ENCODE results near the gene DCDC2C.

DCDC2C gene

DNA sequence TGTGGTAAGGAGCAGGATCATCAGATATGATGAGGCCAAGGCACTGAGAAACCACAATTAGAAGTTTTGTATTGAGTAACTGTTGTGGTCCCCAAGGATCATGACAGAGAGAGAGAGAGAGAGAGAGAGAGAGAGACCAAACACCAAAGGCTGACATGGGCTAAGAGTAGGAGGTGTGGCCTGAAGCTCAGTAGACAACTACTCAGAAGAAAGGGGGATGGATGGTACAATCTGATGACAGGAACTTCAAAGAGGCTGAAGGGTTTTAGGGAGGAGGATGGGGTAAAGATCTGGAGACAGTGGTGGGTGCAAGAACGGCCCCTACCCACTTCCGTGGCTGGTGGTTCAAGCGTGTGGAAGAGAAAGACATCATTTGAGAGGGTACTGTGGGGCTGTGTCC lies 135.0 kb downstream of the DCDC2C start:
- H3K4me3 ChIP-seq (ENCODE audit: low read depth in 1 of 5, low read length in 5 of 5): no peak overlapping the region
- H3K27me3 ChIP-seq (ENCODE audit: control insufficient read depth in 5 of 5, insufficient read depth in 4 of 5, low read length in 5 of 5): no peaks in the 10 kb centered on the region
- no peak overlapping the region for H3K27ac ChIP-seq (ENCODE audit: low read depth, low read length)
- no peaks in the 10 kb centered on the region for H3K36me3 ChIP-seq (ENCODE audit: control insufficient read depth in 5 of 5, insufficient read depth in 5 of 5, low read length in 5 of 5)
- no peak overlapping the region for H3K9ac ChIP-seq (ENCODE audit: low read length in 5 of 5)
- peaks cover 0 to 20% (median 10%) of the 10 kb centered on the region in 5 donors for H3K4me1 ChIP-seq (ENCODE audit: control insufficient read depth in 5 of 5, insufficient read depth in 5 of 5, low read length in 5 of 5)
- peaks cover 0 to 10% (median 0%) of the 10 kb centered on the region in 5 donors for H3K9me3 ChIP-seq (ENCODE audit: control insufficient read depth in 5 of 5, low read length in 5 of 5)

- peak overlapping the region in 2 of 5 donors; percentile 13 to 21 for H3K9ac ChIP-seq (ENCODE audit: low read length in 5 of 5)
- H3K27me3 ChIP-seq (ENCODE audit: control insufficient read depth in 5 of 5, insufficient read depth in 4 of 5, low read length in 5 of 5): no peaks in the 10 kb centered on the region
- peak overlapping the region; percentile 62 for H3K27ac ChIP-seq (ENCODE audit: low read depth, low read length)
- H3K4me3 ChIP-seq (ENCODE audit: low read depth in 1 of 5, low read length in 5 of 5): peak overlapping the region in 1 of 5 donors; percentile 41
- peaks cover 0 to 11% (median 0%) of the 10 kb centered on the region in 5 donors for H3K9me3 ChIP-seq (ENCODE audit: control insufficient read depth in 5 of 5, low read length in 5 of 5)
- H3K4me1 ChIP-seq (ENCODE audit: control insufficient read depth in 5 of 5, insufficient read depth in 5 of 5, low read length in 5 of 5): peaks cover 0 to 20% (median 10%) of the 10 kb centered on the region in 5 donors
- no peaks in the 10 kb centered on the region for H3K36me3 ChIP-seq (ENCODE audit: control insufficient read depth in 5 of 5, insufficient read depth in 5 of 5, low read length in 5 of 5)
Observed at GRCh38 chr2:3839476-3839875, 136.1 kb downstream of the DCDC2C start.

- H3K4me3 ChIP-seq (ENCODE audit: low read depth in 1 of 5, low read length in 5 of 5): no peak overlapping the region
- peaks cover 0 to 11% (median 0%) of the 10 kb centered on the region in 5 donors for H3K9me3 ChIP-seq (ENCODE audit: control insufficient read depth in 5 of 5, low read length in 5 of 5)
- no peaks in the 10 kb centered on the region for H3K36me3 ChIP-seq (ENCODE audit: control insufficient read depth in 5 of 5, insufficient read depth in 5 of 5, low read length in 5 of 5)
- H3K27ac ChIP-seq (ENCODE audit: low read depth, low read length): no peak overlapping the region
- no peaks in the 10 kb centered on the region for H3K27me3 ChIP-seq (ENCODE audit: control insufficient read depth in 5 of 5, insufficient read depth in 4 of 5, low read length in 5 of 5)
- H3K9ac ChIP-seq (ENCODE audit: low read length in 5 of 5): no peak overlapping the region
- peaks cover 0 to 20% (median 10%) of the 10 kb centered on the region in 5 donors for H3K4me1 ChIP-seq (ENCODE audit: control insufficient read depth in 5 of 5, insufficient read depth in 5 of 5, low read length in 5 of 5)
Observed at GRCh38 chr2:3840611-3841155, 137.3 kb downstream of the DCDC2C start.

DNA sequence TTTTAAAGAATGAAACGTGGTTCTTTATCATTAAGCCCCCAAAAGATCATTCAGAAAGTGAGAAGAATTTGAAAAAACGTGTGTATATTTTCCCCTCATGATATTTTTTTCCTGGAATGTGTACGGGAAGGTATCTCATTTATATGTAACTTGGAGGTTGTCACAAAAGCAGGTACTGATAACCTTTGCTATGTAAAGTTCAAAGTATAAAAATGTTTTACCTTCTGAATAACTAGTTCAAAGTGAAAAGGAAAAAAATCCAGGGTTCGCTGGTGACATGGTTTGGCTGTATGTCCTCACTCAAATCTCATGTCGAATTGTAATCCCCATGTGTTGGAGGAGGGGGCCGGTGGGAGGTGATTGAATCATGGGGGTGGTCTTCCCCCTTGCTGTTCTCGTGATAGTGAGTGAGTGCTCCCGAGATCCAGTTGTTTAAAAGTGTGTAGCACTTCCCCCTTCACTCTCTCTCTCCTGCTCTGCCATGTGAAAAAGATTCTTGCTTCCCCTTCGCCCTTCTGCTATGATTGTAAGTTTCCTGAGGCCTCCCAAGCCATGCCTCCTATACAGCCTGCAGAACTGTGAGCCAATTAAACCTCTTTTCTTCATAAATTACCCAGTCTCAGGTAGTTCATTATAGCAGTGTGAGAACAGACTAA lies 144.2 kb downstream of the DCDC2C start:
- H3K27ac ChIP-seq (ENCODE audit: low read depth, low read length): no peak overlapping the region
- no peak overlapping the region for H3K9ac ChIP-seq (ENCODE audit: low read length in 5 of 5)
- H3K4me1 ChIP-seq (ENCODE audit: control insufficient read depth in 5 of 5, insufficient read depth in 5 of 5, low read length in 5 of 5): no peaks in the 10 kb centered on the region
- H3K36me3 ChIP-seq (ENCODE audit: control insufficient read depth in 5 of 5, insufficient read depth in 5 of 5, low read length in 5 of 5): no peaks in the 10 kb centered on the region
- no peak overlapping the region for H3K4me3 ChIP-seq (ENCODE audit: low read depth in 1 of 5, low read length in 5 of 5)
- H3K27me3 ChIP-seq (ENCODE audit: control insufficient read depth in 5 of 5, insufficient read depth in 4 of 5, low read length in 5 of 5): no peaks in the 10 kb centered on the region
- peaks cover 0 to 9% (median 1%) of the 10 kb centered on the region in 5 donors for H3K9me3 ChIP-seq (ENCODE audit: control insufficient read depth in 5 of 5, low read length in 5 of 5)

DNA sequence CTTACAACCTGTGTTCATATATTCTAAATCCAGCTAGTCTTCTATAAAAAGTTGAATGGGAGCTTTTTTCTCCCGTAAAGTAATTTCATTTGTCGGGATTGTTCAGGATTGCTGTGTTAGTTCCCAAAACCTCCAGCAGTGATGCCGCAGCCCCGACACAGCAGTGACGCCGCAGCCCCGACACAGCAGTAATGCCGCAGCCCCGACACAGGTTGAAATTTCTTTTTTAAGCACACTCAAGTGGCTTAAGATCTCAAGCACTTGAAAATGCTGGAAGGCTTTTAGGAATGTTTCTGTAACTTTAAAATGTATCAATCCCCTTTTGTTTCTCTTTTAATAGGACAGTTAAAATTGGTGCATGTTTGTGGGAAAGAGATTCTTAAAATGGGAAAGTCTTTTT lies 145.4 kb downstream of the DCDC2C start:
- no peaks in the 10 kb centered on the region for H3K4me1 ChIP-seq (ENCODE audit: control insufficient read depth in 5 of 5, insufficient read depth in 5 of 5, low read length in 5 of 5)
- peaks cover 3 to 16% (median 10%) of the 10 kb centered on the region in 5 donors for H3K9me3 ChIP-seq (ENCODE audit: control insufficient read depth in 5 of 5, low read length in 5 of 5)
- no peak overlapping the region for H3K27ac ChIP-seq (ENCODE audit: low read depth, low read length)
- H3K4me3 ChIP-seq (ENCODE audit: low read depth in 1 of 5, low read length in 5 of 5): no peak overlapping the region
- no peak overlapping the region for H3K9ac ChIP-seq (ENCODE audit: low read length in 5 of 5)
- H3K36me3 ChIP-seq (ENCODE audit: control insufficient read depth in 5 of 5, insufficient read depth in 5 of 5, low read length in 5 of 5): no peaks in the 10 kb centered on the region
- H3K27me3 ChIP-seq (ENCODE audit: control insufficient read depth in 5 of 5, insufficient read depth in 4 of 5, low read length in 5 of 5): no peaks in the 10 kb centered on the region

DNA sequence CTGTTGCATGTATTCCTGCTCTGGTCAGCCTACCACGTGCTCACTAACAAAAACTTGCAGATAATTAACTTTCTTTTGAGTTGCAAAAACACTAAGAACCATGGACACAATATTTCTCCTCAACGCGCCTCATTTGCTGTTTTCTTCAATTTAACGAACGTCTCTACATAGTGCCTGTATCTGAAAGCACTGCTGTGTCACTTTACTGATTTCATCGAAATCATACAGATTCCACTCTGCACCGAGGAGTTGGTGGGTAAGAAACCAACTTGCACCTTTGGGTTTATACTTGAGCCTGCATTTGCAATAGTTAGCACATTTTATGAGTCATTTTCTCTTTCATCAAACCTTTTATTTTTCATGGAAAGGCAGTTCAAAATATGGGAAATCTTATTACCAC lies 145.8 kb downstream of the DCDC2C start:
- no peaks in the 10 kb centered on the region for H3K27me3 ChIP-seq (ENCODE audit: control insufficient read depth in 5 of 5, insufficient read depth in 4 of 5, low read length in 5 of 5)
- peaks cover 3 to 20% (median 14%) of the 10 kb centered on the region in 5 donors for H3K9me3 ChIP-seq (ENCODE audit: control insufficient read depth in 5 of 5, low read length in 5 of 5)
- no peaks in the 10 kb centered on the region for H3K36me3 ChIP-seq (ENCODE audit: control insufficient read depth in 5 of 5, insufficient read depth in 5 of 5, low read length in 5 of 5)
- no peak overlapping the region for H3K9ac ChIP-seq (ENCODE audit: low read length in 5 of 5)
- H3K4me1 ChIP-seq (ENCODE audit: control insufficient read depth in 5 of 5, insufficient read depth in 5 of 5, low read length in 5 of 5): no peaks in the 10 kb centered on the region
- H3K27ac ChIP-seq (ENCODE audit: low read depth, low read length): no peak overlapping the region
- H3K4me3 ChIP-seq (ENCODE audit: low read depth in 1 of 5, low read length in 5 of 5): no peak overlapping the region

GRCh38 chr2:3857576-3857975 lies 154.2 kb downstream of the DCDC2C start:
- Histone ChIP-seq H3K27ac (ENCODE audit: low read depth, low read length) (no peak overlapping the region), H3K27me3 (ENCODE audit: control insufficient read depth in 5 of 5, insufficient read depth in 4 of 5, low read length in 5 of 5) (no peaks in the 10 kb centered on the region), H3K36me3 (ENCODE audit: control insufficient read depth in 5 of 5, insufficient read depth in 5 of 5, low read length in 5 of 5) (no peaks in the 10 kb centered on the region), H3K4me3 (ENCODE audit: low read depth in 1 of 5, low read length in 5 of 5) (no peak overlapping the region), H3K9ac (ENCODE audit: low read length in 5 of 5) (no peak overlapping the region), H3K9me3 (ENCODE audit: control insufficient read depth in 5 of 5, low read length in 5 of 5) (peaks cover 3 to 17% (median 15%) of the 10 kb centered on the region in 5 donors), H3K4me1 (ENCODE audit: control insufficient read depth in 5 of 5, insufficient read depth in 5 of 5, low read length in 5 of 5) (no peaks in the 10 kb centered on the region)

DNA sequence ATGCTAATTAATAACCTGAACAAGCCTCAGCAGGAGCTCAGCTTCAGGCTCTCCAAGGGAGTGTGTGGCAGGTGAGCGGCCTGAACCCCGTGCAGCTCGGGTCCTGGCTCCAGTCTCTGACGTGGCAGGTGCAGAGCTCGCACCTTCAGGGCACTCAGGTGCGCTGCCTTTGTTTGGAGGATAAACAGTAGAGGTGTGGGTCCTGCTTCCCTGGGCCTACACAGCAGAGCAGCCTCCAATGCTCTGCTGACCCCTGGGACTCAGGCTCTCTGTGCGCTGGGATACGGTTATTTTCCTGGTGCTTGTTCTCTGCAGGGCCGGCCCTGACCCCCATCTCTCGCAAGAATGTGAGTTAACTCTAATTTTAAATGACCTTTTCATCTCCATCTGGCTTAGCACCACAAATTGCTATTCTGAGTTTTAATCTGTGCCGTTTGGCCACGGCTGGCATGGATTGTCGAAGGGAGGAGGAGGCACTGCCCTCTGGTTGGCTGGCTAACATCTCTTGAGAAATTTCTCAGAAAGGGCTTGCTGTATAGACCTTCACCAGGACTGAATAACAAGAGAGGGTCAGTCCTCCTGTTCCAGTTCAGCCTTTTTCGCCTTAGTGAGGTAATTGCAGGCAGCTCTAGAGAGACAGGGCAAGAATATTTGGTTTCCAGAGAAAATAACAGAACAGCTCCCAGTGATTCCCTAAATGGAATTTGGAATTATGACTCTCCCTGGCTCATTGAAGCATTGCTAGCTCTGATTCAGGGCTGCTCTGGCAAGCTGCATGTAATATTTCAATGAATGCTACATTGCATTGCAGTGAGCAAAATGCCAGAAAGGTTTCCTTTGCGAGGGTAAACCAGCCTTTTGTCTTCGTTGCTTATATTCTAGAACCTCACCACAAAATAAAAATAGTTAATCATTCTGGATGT lies 161.8 kb downstream of the DCDC2C start:
- H3K4me1 ChIP-seq (ENCODE audit: control insufficient read depth in 5 of 5, insufficient read depth in 5 of 5, low read length in 5 of 5): peaks cover 0 to 43% (median 40%) of the 10 kb centered on the region in 5 donors
- H3K36me3 ChIP-seq (ENCODE audit: control insufficient read depth in 5 of 5, insufficient read depth in 5 of 5, low read length in 5 of 5): no peaks in the 10 kb centered on the region
- peak overlapping the region; percentile 66 for H3K27ac ChIP-seq (ENCODE audit: low read depth, low read length)
- H3K27me3 ChIP-seq (ENCODE audit: control insufficient read depth in 5 of 5, insufficient read depth in 4 of 5, low read length in 5 of 5): no peaks in the 10 kb centered on the region
- H3K4me3 ChIP-seq (ENCODE audit: low read depth in 1 of 5, low read length in 5 of 5): no peak overlapping the region
- peak overlapping the region in 1 of 5 donors; percentile 45 for H3K9ac ChIP-seq (ENCODE audit: low read length in 5 of 5)
- H3K9me3 ChIP-seq (ENCODE audit: control insufficient read depth in 5 of 5, low read length in 5 of 5): no peaks in the 10 kb centered on the region

DNA sequence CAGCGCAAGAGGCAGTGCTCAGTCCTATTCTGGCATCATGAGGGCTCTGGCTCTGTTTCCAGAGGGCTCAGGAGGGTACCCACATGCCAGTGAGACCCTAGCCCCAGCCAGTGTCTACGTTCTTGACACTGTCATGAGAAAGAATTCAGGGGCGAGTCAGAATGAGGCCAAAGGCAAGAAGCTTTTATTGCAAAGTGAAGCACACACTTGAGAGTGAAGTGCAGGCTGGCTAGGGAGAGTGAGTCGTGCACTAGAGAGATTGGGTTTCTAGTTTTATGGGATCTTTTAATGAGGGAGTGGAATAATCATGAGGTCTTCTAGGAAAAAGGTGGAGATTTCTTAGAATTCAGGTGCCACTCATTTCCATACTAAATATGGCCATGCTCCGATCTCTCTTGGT lies 164.1 kb downstream of the DCDC2C start:
- Histone ChIP-seq H3K4me1 (ENCODE audit: control insufficient read depth in 5 of 5, insufficient read depth in 5 of 5, low read length in 5 of 5) (peaks cover 2 to 50% (median 42%) of the 10 kb centered on the region in 5 donors), H3K9ac (ENCODE audit: low read length in 5 of 5) (peak overlapping the region in 1 of 5 donors; percentile 21), H3K36me3 (ENCODE audit: control insufficient read depth in 5 of 5, insufficient read depth in 5 of 5, low read length in 5 of 5) (no peaks in the 10 kb centered on the region), H3K27ac (ENCODE audit: low read depth, low read length) (peak overlapping the region; percentile 76), H3K4me3 (ENCODE audit: low read depth in 1 of 5, low read length in 5 of 5) (no peak overlapping the region), H3K27me3 (ENCODE audit: control insufficient read depth in 5 of 5, insufficient read depth in 4 of 5, low read length in 5 of 5) (no peaks in the 10 kb centered on the region), H3K9me3 (ENCODE audit: control insufficient read depth in 5 of 5, low read length in 5 of 5) (no peaks in the 10 kb centered on the region)

Data from subcutaneous abdominal adipose tissue (tissue), 5 donors.